ENCODE results near the gene CD53.

The CD53 gene

GRCh38 chr1:110898734-110899457 is 25.9 kb downstream of the CD53 start:
- no peak overlapping the region for H3K4me3 ChIP-seq (ENCODE audit: low read depth, low read length)
- no peak for TF ChIP-seq CTCF (IDR thresholded peaks at IDR 0.05; ENCODE audit: borderline replicate concordance, insufficient read depth, low read depth, low read length)

GRCh38 chr1:110899458-110899843 is 26.5 kb downstream of the CD53 start:
- no peak overlapping the region for H3K4me3 ChIP-seq (ENCODE audit: low read depth, low read length)
- TF ChIP-seq CTCF (IDR thresholded peaks at IDR 0.05; ENCODE audit: borderline replicate concordance, insufficient read depth, low read depth, low read length) = no peak

DNA sequence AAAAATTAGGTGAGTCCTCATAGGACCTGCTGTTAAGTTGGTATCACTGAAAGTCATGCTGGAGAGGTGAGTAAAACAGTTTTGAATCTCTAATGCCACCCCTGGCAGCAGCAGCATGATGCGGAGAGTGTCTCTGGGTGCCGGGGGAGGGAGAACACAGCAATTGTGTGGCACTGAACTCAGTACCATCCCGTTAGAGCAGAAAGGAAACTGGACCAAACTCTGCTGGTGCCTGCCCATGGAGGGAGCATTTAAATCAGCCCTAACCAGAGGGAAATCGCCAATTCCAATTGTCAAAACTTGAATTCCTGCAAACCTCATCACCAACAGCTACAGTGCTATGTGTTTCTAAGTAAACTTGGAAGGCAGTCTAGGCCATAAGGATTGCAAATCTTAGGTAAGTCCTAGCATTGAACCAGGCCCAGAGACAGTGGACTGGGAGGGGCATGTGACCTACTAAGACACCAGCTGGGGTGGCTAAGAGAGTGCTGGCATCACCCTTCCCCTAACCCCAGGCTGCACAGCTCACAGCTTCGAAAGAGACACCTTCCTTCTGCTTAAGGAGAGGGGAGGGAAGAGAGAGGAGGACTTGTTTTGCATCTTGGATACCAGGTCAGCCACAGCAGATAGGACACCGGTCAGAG is 30.0 kb downstream of the CD53 start:
- H3K4me3 ChIP-seq (ENCODE audit: low read depth, low read length) = no peak overlapping the region
- no peak for TF ChIP-seq CTCF (IDR thresholded peaks at IDR 0.05; ENCODE audit: borderline replicate concordance, insufficient read depth, low read depth, low read length)

DNA sequence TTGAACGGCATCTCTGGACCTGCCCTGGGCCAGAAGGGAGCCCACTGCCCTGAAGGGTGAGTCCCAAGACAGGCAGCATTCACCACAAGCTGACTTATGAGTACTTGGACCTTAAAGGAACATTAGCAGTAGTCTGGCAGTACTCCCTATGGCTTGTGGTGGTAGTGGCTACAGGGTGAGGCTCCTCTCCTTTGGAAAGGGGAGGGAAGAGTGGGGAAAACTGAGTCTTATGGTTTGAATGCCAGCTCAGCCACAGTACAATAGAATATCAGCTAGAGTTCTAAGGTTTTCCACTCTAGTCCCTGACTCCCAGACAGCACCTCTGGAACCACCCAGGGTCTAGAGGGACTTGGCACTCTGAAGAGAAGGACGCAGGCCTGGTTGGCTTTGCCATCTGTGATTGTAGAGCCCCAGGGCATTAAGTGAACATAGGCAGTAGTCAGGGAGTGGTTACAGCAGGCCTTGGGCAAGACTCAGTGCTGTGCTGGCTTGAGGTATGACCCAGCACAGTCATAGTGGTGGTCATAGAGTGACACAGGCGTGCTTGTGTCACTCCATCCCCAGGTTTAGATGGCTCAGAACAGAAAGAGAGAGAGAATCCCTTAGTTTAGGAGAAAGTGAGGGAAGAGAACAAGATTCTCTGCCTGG is 31.0 kb downstream of the CD53 start:
- H3K4me3 ChIP-seq (ENCODE audit: low read depth, low read length) = no peak overlapping the region
- TF ChIP-seq CTCF (IDR thresholded peaks at IDR 0.05; ENCODE audit: borderline replicate concordance, insufficient read depth, low read depth, low read length) = no peak

GRCh38 chr1:110912784-110913183 is 39.8 kb downstream of the CD53 start:
- TF ChIP-seq CTCF (IDR thresholded peaks at IDR 0.05; ENCODE audit: borderline replicate concordance, insufficient read depth, low read depth, low read length) = no peak
- no peak overlapping the region for H3K4me3 ChIP-seq (ENCODE audit: low read depth, low read length)

DNA sequence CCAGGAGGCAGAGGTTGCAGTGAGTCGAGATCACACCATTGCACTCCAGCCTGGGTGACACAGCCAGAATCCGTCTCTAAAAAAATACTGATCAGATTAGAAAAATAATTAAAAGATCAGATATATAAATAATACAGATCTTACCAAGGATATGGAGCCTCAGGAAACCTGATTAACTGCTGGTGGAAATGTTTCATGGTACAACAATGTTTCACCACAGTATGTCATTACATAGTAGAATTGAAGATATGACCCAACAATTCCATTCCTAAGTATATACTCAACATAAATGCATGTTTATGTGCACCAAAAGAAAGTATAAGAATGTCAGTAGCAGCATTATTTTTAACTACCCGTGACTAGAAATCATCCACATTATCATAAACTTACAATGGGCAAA is 41.7 kb downstream of the CD53 start:
- H3K4me3 ChIP-seq (ENCODE audit: low read depth, low read length) = no peak overlapping the region
- no peak for TF ChIP-seq CTCF (IDR thresholded peaks at IDR 0.05; ENCODE audit: borderline replicate concordance, insufficient read depth, low read depth, low read length)
